ENCODE results near the gene PPY.

DNA sequence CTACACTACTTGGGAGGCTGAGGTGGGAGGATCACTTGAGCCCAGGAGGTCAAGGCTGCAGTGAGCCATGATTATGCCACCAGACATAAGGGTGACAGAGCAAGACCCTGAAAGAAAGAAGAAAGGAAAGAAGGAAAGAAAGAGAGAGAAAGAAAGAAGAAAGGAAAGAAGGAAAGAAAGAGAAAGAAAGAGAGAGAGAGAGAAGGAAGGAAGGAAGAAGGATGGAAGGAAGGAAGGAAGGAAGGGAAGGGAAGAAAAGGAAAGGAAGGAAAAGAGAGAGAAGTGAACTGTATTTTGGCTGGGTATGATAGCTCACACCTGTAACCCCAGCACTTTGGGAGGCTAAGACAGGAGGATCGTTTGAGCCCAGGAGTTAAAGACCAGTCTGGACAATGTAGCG, 35.8 kb upstream of the PPY start:
- TF ChIP-seq CTCF (conservative IDR thresholded peaks at IDR 0.05; ENCODE audit: low read length) = no peak
- TF ChIP-seq EZH2phosphoT487 (IDR thresholded peaks at IDR 0.05; ENCODE audit: borderline replicate concordance) = no peak
